AG04450 (cell line): Measurements from ENCODE around the gene CDC42. TPM values are rescaled to one million over a fixed set of nuclear protein-coding genes. Genes with fewer than 3 reads are reported as not detected.

Experiments
- CTCF ChIA-PET: fragments of 300-600, 350-600 bp; formaldehyde crosslinking; extraction: SDS; loops from one replicate; lab custom pipeline; 2022; ENCODE audit warnings: antibody characterized with exemption, inconsistent platforms; lab: Charles Lee
- POLR2A ChIA-PET: fragments of 350-600 bp; formaldehyde crosslinking; extraction: SDS; loops from one replicate; lab custom pipeline; 2021; ENCODE audit warnings: antibody characterized with exemption, inconsistent platforms; lab: Yijun Ruan, JAX
- DNase-seq: peaks from one replicate; pipeline ENCODE4 v3.0.0-alpha.2; 2011; ENCODE audit warnings: low read depth, low spot score
- H3K27ac ChIP-seq: one replicate; pipeline ENCODE4 v1.5.1; 2012; ENCODE audit warnings: low read depth, low read length, control low read depth
- H3K27me3 ChIP-seq: one replicate; pipeline ENCODE4 v1.6.0; 2012; ENCODE audit warnings: low read length; ENCODE audit not compliant: control insufficient read depth, insufficient read depth
- H3K4me3 ChIP-seq: 2 replicates; pipeline ENCODE4 v1.5.1; 2011; ENCODE audit warnings: mild to moderate bottlenecking, low read depth, low read length, control low read depth
- H3K9me3 ChIP-seq: 2 replicates; pipeline ENCODE4 v1.5.1; 2012; ENCODE audit warnings: low read length; ENCODE audit not compliant: control insufficient read depth, insufficient read depth
- polyA plus RNA-seq: library from polyadenylated mRNA; depleted of rRNA; stranded (reverse); fragments of >200 nt; gene quantifications from 2 replicates; pipeline ENCODE4 v1.2.3, GENCODE V29; 2011
- TF ChIP-seq, protein P1 (sequence below): IDR thresholded peaks from 2 replicates; pipeline ENCODE4 v1.5.1; 2011; ENCODE audit warnings: low read depth, low read length, control low read depth, inconsistent platforms

Gene CDC42
- polyA plus RNA-seq, 1 experiment = 400 TPM

DNA sequence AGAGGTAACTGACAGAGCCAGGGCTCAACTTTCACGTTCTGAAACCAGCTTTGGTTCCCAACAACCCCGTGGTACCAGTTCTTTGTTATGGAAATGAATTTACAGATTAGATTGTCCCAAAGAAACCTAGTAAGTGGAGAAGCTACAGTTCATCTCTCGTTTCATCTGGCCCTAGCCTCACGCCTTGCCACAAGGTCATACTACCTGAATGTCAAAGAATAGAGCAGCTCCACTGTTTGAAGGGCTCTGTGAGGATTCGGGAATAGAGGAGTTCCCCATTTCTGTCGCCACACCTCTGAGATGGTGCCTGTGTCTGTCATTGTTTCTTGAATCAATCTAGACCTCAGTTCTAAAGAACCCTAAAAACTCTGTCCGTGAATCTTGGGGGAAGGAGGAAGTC lies 15.0 kb upstream of the CDC42 start:
- DNase-seq = no peak
- no peak overlapping the region for H3K4me3 ChIP-seq
- H3K9me3 ChIP-seq = no peaks in the 10 kb centered on the region; the same call in 1 of the 2 replicates
- no peak overlapping the region for H3K27ac ChIP-seq
- H3K27me3 ChIP-seq = no peaks in the 10 kb centered on the region
- ChIA-PET POLR2A (interaction anchor here (1.5 kb wide), 1 partner anchor 12 kb away, joined by 5 read pairs; no protein-coding TSS in a partner anchor), CTCF (no interaction called here)
- TF ChIP-seq, protein P1, sequence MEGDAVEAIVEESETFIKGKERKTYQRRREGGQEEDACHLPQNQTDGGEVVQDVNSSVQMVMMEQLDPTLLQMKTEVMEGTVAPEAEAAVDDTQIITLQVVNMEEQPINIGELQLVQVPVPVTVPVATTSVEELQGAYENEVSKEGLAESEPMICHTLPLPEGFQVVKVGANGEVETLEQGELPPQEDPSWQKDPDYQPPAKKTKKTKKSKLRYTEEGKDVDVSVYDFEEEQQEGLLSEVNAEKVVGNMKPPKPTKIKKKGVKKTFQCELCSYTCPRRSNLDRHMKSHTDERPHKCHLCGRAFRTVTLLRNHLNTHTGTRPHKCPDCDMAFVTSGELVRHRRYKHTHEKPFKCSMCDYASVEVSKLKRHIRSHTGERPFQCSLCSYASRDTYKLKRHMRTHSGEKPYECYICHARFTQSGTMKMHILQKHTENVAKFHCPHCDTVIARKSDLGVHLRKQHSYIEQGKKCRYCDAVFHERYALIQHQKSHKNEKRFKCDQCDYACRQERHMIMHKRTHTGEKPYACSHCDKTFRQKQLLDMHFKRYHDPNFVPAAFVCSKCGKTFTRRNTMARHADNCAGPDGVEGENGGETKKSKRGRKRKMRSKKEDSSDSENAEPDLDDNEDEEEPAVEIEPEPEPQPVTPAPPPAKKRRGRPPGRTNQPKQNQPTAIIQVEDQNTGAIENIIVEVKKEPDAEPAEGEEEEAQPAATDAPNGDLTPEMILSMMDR = no peak

DNA sequence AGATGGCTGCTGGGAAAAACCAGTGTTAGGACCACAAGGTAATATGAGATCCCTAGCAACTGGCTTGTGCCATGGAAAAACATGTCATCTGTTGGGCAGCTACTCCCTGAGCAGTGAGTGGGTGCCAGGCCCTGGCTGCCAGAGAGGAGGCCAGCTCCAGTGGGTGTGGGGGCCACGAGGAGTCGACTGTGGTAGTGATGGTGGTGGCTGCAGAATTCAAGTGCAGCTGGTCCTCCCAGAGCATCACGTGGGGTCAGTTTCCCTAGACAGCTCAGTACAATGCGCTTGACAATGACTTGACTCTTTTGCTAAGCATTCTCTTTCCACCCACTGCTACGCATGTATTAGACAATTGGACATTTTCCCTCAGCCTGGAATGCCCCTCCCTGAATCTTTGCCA lies 14.5 kb upstream of the CDC42 start:
- ChIA-PET CTCF (no interaction called here), POLR2A (interaction anchor here (1.5 kb wide), 1 partner anchor 13 kb away, joined by 5 read pairs; no protein-coding TSS in a partner anchor)
- no peak overlapping the region for H3K27ac ChIP-seq
- no peaks in the 10 kb centered on the region for H3K27me3 ChIP-seq
- TF ChIP-seq, protein P1 = no peak
- H3K4me3 ChIP-seq = no peak overlapping the region
- DNase-seq = no peak
- H3K9me3 ChIP-seq = no peaks in the 10 kb centered on the region; the same call in 1 of the 2 replicates

DNA sequence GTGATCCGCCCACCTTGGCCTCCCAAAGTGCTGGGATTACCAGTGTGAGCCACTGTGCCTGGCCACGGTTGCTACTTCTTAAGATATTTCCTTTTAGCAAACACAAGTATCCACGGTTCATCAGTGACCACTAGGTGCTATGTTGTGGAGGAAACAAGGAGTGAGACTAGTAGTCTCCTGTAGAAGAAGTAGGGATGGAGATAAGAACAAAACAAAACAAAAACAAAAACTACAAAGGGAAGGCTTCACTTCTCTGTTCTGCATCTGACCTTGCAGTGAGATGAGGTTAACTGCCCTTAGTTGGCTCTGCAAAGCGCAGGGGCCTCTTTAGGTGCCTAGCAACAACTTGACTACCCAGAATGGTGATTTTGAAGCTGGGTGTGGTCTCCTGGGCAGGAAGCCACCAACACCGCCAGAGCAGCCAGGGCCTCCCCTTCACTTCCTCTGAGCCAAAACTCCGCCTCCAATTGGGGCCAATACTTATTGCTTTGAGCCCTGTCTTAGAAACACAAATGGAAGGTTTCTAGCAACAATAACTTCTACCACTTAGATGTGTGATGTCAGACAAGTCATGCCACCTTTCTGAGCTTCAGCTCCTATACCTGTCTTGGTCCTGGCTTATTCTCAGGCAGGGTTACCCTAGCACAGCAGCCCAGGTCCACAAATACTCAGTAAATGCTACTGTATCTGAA lies 12.8 kb upstream of the CDC42 start:
- H3K9me3 ChIP-seq = no peaks in the 10 kb centered on the region; the same call in 1 of the 2 replicates
- DNase-seq = no peak
- ChIA-PET POLR2A (interaction anchor here (1.1 kb wide), 1 partner anchor 13 kb away, joined by 4 read pairs; the partner anchor contains the start of gene CDC42), CTCF (interaction anchor here (0.8 to 1.3 kb wide), 2 partner anchors 17 to 376 kb away, joined by 3 read pairs; no protein-coding TSS in a partner anchor)
- H3K27ac ChIP-seq = no peak overlapping the region
- H3K4me3 ChIP-seq = no peak overlapping the region
- TF ChIP-seq, protein P1 = 0 out of 2 replicates have a peak, but pooled peaks have one; percentile 12
- H3K27me3 ChIP-seq = no peaks in the 10 kb centered on the region

DNA sequence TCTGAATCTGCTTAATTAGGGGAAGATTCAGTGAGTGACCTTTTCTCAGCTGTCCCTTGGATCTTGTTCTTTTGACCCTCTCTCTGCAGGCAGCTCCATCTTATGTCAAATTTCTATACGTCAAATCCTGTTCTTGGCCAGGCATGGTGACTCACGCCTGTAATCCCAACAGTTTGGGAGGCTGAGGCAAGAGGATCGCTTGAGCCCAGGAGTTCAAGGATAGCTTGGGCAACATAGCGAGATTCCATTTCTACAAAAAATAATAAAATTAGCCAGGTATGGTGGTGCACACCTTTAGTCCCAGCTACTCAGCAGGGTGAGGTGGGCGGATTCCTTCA lies 12.3 kb upstream of the CDC42 start:
- Histone ChIP-seq H3K4me3 (no peak overlapping the region), H3K9me3 (no peaks in the 10 kb centered on the region; the same call in 1 of the 2 replicates), H3K27me3 (no peaks in the 10 kb centered on the region), H3K27ac (no peak overlapping the region)
- CTCF ChIA-PET = interaction anchor here (0.8 to 1.3 kb wide), 2 partner anchors 18 to 376 kb away, joined by 3 read pairs; no protein-coding TSS in a partner anchor
- no peak for DNase-seq
- POLR2A ChIA-PET = interaction anchor here (1.1 kb wide), 1 partner anchor 12 kb away, joined by 4 read pairs; the partner anchor contains the start of gene CDC42
- TF ChIP-seq, protein P1 = no peak

DNA sequence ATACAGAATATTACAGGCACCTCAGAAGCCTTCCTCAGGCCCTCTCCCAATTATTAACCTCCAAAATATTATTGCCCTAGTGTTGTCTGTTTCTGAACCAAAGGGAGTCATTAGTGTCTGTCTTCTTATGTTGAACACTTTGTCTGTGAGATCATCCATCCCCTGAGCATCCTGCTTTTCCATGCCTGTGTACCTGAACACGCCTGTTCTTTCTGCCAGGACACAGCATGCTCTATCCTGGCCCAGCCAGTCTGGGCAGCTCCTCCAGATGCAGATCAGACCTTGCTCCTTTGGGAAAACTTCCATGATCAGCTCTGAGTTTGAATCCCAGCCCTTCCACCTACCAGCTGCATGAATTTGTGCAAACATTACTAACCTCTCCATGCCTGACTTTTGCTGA lies 11.0 kb upstream of the CDC42 start:
- Histone ChIP-seq H3K27me3 (no peaks in the 10 kb centered on the region), H3K4me3 (no peak overlapping the region), H3K9me3 (no peaks in the 10 kb centered on the region; the same call in 1 of the 2 replicates), H3K27ac (no peak overlapping the region)
- POLR2A ChIA-PET = no interaction called here
- DNase-seq = no peak
- TF ChIP-seq, protein P1 = no peak
- CTCF ChIA-PET = no interaction called here
